H1 (cell line): ENCODE results near the gene NPTXR. TPM values are rescaled to one million over a fixed set of nuclear protein-coding genes. Genes with fewer than 3 reads are reported as not detected.

Experiments
- CTCF ChIA-PET: fragments of 300-600 bp; sonication (Branson Sonifier 250); formaldehyde crosslinking; loops from one replicate; lab custom pipeline; 2021; ENCODE audit not compliant: partially characterized antibody; lab: Charles Lee
- POLR2A ChIA-PET: fragments of 300-600 bp; sonication (Branson Sonifier 250); formaldehyde crosslinking; loops from one replicate; lab custom pipeline; 2021; ENCODE audit warnings: inconsistent platforms; ENCODE audit not compliant: partially characterized antibody; lab: Charles Lee
- DNase-seq, 2 experiments: peaks; one replicate each; pipeline versions ENCODE4 v3.0.0 to v3.0.0-alpha.2; 2010 to 2022; ENCODE audit warnings: low spot score in 2 of 2, low read depth in 1 of 2, mixed read lengths in 1 of 2
- FAIRE-seq: peaks from 2 replicates; lab custom pipeline; 2011; peaks lifted over from hg19 to GRCh38; lab: Jason Lieb, UNC
- H2AFZ ChIP-seq: 2 replicates; pipeline ENCODE4 v1.8.1; 2012; ENCODE audit warnings: low read length, inconsistent platforms
- H2AK5ac ChIP-seq: 2 replicates; pipeline ENCODE4 v1.6.1; 2013; ENCODE audit warnings: low read depth, low read length
- H2BK120ac ChIP-seq: replicated peaks from 2 replicates; pipeline ENCODE3; 2013; ENCODE audit warnings: low read depth, low read length, inconsistent platforms
- H2BK12ac ChIP-seq: 2 replicates; pipeline ENCODE4 v1.6.1; 2013; ENCODE audit warnings: low read depth, low read length
- H2BK15ac ChIP-seq: 2 replicates; pipeline ENCODE4 v1.6.1; 2013; ENCODE audit warnings: low read length
- H2BK20ac ChIP-seq: 2 replicates; pipeline ENCODE4 v1.6.1; 2013; ENCODE audit warnings: low read length
- H2BK5ac ChIP-seq: 2 replicates; pipeline ENCODE4 v1.6.1; 2013; ENCODE audit warnings: low read depth, low read length
- H3K14ac ChIP-seq: 2 replicates; pipeline ENCODE4 v1.6.1; 2013; ENCODE audit warnings: inconsistent platforms; ENCODE audit not compliant: insufficient read length
- H3K18ac ChIP-seq: 2 replicates; pipeline ENCODE4 v1.6.1; 2013; ENCODE audit warnings: low read length; ENCODE audit errors: extremely low read depth
- H3K23ac ChIP-seq: 2 replicates; pipeline ENCODE4 v1.6.1; 2013; ENCODE audit warnings: inconsistent platforms; ENCODE audit not compliant: insufficient read length
- H3K23me2 ChIP-seq: 2 replicates; pipeline ENCODE4 v1.6.1; 2013; ENCODE audit warnings: low read depth, low read length
- H3K27ac ChIP-seq: 2 replicates; pipeline ENCODE4 v1.6.1; 2011; ENCODE audit warnings: low read depth, low read length, inconsistent platforms
- H3K27me3 ChIP-seq, 4 experiments: replicated peaks in 1 of 4; 1 replicate in 1 of 4; 2 replicates in 3 of 4; pipeline versions ENCODE4 v1.6.1 to v1.8.1; 2011 to 2013; ENCODE audit warnings: low read length in 3 of 4, mild to moderate bottlenecking in 3 of 4, inconsistent platforms in 2 of 4, mixed read lengths in 2 of 4, moderate library complexity in 1 of 4; ENCODE audit not compliant: control insufficient read depth in 3 of 4, insufficient read depth in 3 of 4; ENCODE audit errors: extremely low read depth in 1 of 4
- H3K36me3 ChIP-seq, 4 experiments: 2 replicates each; pipeline versions ENCODE4 v1.6.1 to v1.8.1; 2011 to 2013; ENCODE audit warnings: mild to moderate bottlenecking in 4 of 4, low read length in 3 of 4, moderate library complexity in 2 of 4, control low read depth in 1 of 4, inconsistent platforms in 1 of 4; ENCODE audit not compliant: insufficient read depth in 4 of 4, control insufficient read depth in 2 of 4
- H3K4ac ChIP-seq: replicated peaks from 2 replicates; pipeline ENCODE3; 2013; ENCODE audit warnings: low read length, low read depth, mixed read lengths, inconsistent platforms; ENCODE audit not compliant: insufficient read length
- H3K4me1 ChIP-seq, 4 experiments: replicated peaks in 1 of 4; 1 replicate in 1 of 4; 2 replicates in 3 of 4; pipeline versions ENCODE4 v1.6.1 to v1.8.1; 2011 to 2013; ENCODE audit warnings: low read length in 3 of 4, inconsistent platforms in 2 of 4, mixed read lengths in 1 of 4; ENCODE audit not compliant: insufficient read depth in 4 of 4, control insufficient read depth in 3 of 4
- H3K4me2 ChIP-seq, 2 experiments: 2 replicates each; pipeline versions ENCODE4 v1.6.1 to v1.8.1; 2011 to 2013; ENCODE audit warnings: low read depth in 2 of 2, low read length in 2 of 2, control low read depth in 1 of 2, inconsistent platforms in 1 of 2, mild to moderate bottlenecking in 1 of 2; ENCODE audit not compliant: insufficient read depth in 1 of 2
- H3K4me3 ChIP-seq, 4 experiments: fragments of 200-600, 300-600 bp in 1 of 4; sonication (generic), shearing (Covaris generic), sonication (Bioruptor Twin) in 1 of 4; 2 replicates each; pipeline versions ENCODE4 v1.5.1 to v1.8.1; 2011 to 2016; ENCODE audit warnings: low read length in 4 of 4, low read depth in 3 of 4, control low read depth in 2 of 4, inconsistent platforms in 2 of 4, mild to moderate bottlenecking in 2 of 4, mixed read lengths in 1 of 4, moderate library complexity in 1 of 4; ENCODE audit not compliant: insufficient read depth in 2 of 4; ENCODE audit errors: extremely low read depth in 1 of 4
- H3K56ac ChIP-seq: replicated peaks from 2 replicates; pipeline ENCODE3; 2013; ENCODE audit warnings: low read depth, mild to moderate bottlenecking, mixed read lengths, low read length, inconsistent platforms; ENCODE audit not compliant: insufficient read length
- H3K79me1 ChIP-seq: 2 replicates; pipeline ENCODE4 v1.6.1; 2013; ENCODE audit warnings: low read depth, low read length, control low read depth
- H3K79me2 ChIP-seq, 2 experiments: 2 replicates each; pipeline versions ENCODE4 v1.6.1 to v1.8.1; 2012 to 2013; ENCODE audit warnings: low read length in 2 of 2, mild to moderate bottlenecking in 2 of 2, inconsistent platforms in 1 of 2; ENCODE audit not compliant: insufficient read depth in 2 of 2, control insufficient read depth in 1 of 2
- H3K9ac ChIP-seq, 4 experiments: replicated peaks in 1 of 4; 1 replicate in 1 of 4; 2 replicates in 3 of 4; pipeline versions ENCODE4 v1.6.1 to v1.8.1; 2011 to 2013; ENCODE audit warnings: low read depth in 3 of 4, low read length in 3 of 4, control low read depth in 2 of 4, mild to moderate bottlenecking in 2 of 4, moderate library complexity in 2 of 4, inconsistent platforms in 1 of 4; ENCODE audit errors: extremely low read depth in 1 of 4
- H3K9me3 ChIP-seq, 2 experiments: 2 replicates each; pipeline versions ENCODE4 v1.6.1 to v1.8.1; 2012 to 2013; ENCODE audit warnings: mild to moderate bottlenecking in 2 of 2, moderate library complexity in 2 of 2, control low read depth in 1 of 2, inconsistent platforms in 1 of 2, low read depth in 1 of 2, low read length in 1 of 2, mixed read lengths in 1 of 2; ENCODE audit not compliant: insufficient read depth in 2 of 2
- H4K20me1 ChIP-seq, 2 experiments: replicated peaks in 1 of 2; 2 replicates each; pipeline versions ENCODE3 to v1.8.1; 2011 to 2013; ENCODE audit warnings: inconsistent platforms in 2 of 2, low read length in 2 of 2, mild to moderate bottlenecking in 1 of 2; ENCODE audit not compliant: insufficient read depth in 2 of 2, control insufficient read depth in 1 of 2
- H4K5ac ChIP-seq: 2 replicates; pipeline ENCODE4 v1.6.1; 2013; ENCODE audit warnings: low read length, low read depth, mixed read lengths, inconsistent platforms; ENCODE audit not compliant: insufficient read length
- H4K8ac ChIP-seq: 2 replicates; pipeline ENCODE4 v1.8.0; 2013; ENCODE audit warnings: mild to moderate bottlenecking, moderate library complexity, low read length, inconsistent platforms; ENCODE audit not compliant: insufficient read depth; ENCODE audit errors: extremely low read depth
- H4K91ac ChIP-seq: replicated peaks from 2 replicates; pipeline ENCODE3; 2013; ENCODE audit warnings: low read length, mixed read lengths, inconsistent platforms; ENCODE audit not compliant: insufficient read length
- BRCA1 ChIP-seq: IDR thresholded peaks from 2 replicates; pipeline ENCODE4 v1.6.1; 2012; ENCODE audit warnings: low read depth, low read length, improper control_type of control experiment
- CBX8 ChIP-seq: fragments of 300-800, 300-1000 bp; sonication (generic); IDR thresholded peaks from 2 replicates; pipeline ENCODE4 v1.7.1; 2016; ENCODE audit warnings: low read depth, low read length, borderline replicate concordance
- CREB1 ChIP-seq: IDR thresholded peaks from 2 replicates; pipeline ENCODE4 v1.6.1; 2012; ENCODE audit warnings: inconsistent platforms
- CTBP2 ChIP-seq: IDR thresholded peaks from 2 replicates; pipeline ENCODE4 v1.7.0; 2011; ENCODE audit warnings: borderline replicate concordance, mild to moderate bottlenecking, moderate library complexity, mixed read lengths, low read length; ENCODE audit not compliant: insufficient read depth, insufficient read length
- KDM1A ChIP-seq: fragments of 200-600, 300-600 bp; sonication (generic); IDR thresholded peaks from 2 replicates; pipeline ENCODE4 v1.7.1; 2016; ENCODE audit warnings: mild to moderate bottlenecking, low read length, borderline replicate concordance
- RXRA ChIP-seq: IDR thresholded peaks from 2 replicates; pipeline ENCODE4 v1.6.1; 2011; ENCODE audit warnings: low read depth, mild to moderate bottlenecking, low read length, moderate library complexity; ENCODE audit not compliant: insufficient read depth
- SAP30 ChIP-seq: fragments of 300-600 bp; sonication (generic); IDR thresholded peaks from 2 replicates; pipeline ENCODE4 v1.7.1; 2012; ENCODE audit warnings: low read length, moderate library complexity, mild to moderate bottlenecking, inconsistent platforms; ENCODE audit not compliant: insufficient read depth, insufficient replicate concordance
- TCF12 ChIP-seq: IDR thresholded peaks from 2 replicates; pipeline ENCODE4 v1.6.1; 2011; ENCODE audit warnings: low read depth, mild to moderate bottlenecking, low read length
- WGBS, 2 experiments: shearing (Covaris generic) in 1 of 2; methylation state at CpG; one replicate each; pipeline versions ENCODE4 v1.1.6 to v1.1.7; 2013 to 2015; ENCODE audit warnings: low lambda C conversion rate in 2 of 2, mixed read lengths in 2 of 2, inconsistent platforms in 1 of 2, low coverage in 1 of 2, missing lambda C conversion rate in 1 of 2; ENCODE audit not compliant: insufficient replicate concordance in 2 of 2, insufficient coverage in 1 of 2, insufficient read length in 1 of 2; ENCODE audit errors: extremely low coverage in 1 of 2, missing lambda C conversion rate in 1 of 2; 5-methylcytosine and 5-hydroxymethylcytosine counted together
- polyA plus RNA-seq, 7 experiments: library from polyadenylated mRNA; depleted of rRNA in 3 of 7; stranded (reverse) in 5 of 7; unstranded in 2 of 7; fragments of >200 nt in 5 of 7; fragments of 200-250 nt in 2 of 7; gene quantifications; 1 replicate in 5 of 7; 2 replicates in 1 of 7; 4 replicates in 1 of 7; pipeline versions ENCODE4 v1.2.1 to v1.2.3, GENCODE V29; 2011 to 2013; ENCODE audit warnings: missing spikeins in 2 of 7, mixed read lengths in 2 of 7
- total RNA-seq: library from RNA; stranded (reverse); fragmentation: NEBNext Ultra II Directional; extraction: Animal tissue kit (Norgen Biotek cat#: 25700); gene quantifications from 2 replicates; pipeline ENCODE4 v1.2.1, GENCODE V29; 2021
- TF ChIP-seq, protein P1 (sequence below): IDR thresholded peaks from 2 replicates; pipeline ENCODE4 v1.6.1; 2012; ENCODE audit warnings: inconsistent platforms
- TF ChIP-seq, protein P2 (sequence below): IDR thresholded peaks from 2 replicates; pipeline ENCODE4 v1.6.1; 2011; ENCODE audit warnings: low read length, improper control_type of control experiment
- TF ChIP-seq, protein P3 (sequence below): IDR thresholded peaks from 2 replicates; pipeline ENCODE4 v1.6.1; 2011; ENCODE audit warnings: low read depth, mild to moderate bottlenecking, low read length; ENCODE audit not compliant: insufficient read depth

NPTXR gene
- total and polyA plus RNA-seq, 2 of the 8 experiments (the other 6 are each of a cell fraction or from before 2014, with no cell fraction given) = 3.7 to 6.4 TPM

DNA sequence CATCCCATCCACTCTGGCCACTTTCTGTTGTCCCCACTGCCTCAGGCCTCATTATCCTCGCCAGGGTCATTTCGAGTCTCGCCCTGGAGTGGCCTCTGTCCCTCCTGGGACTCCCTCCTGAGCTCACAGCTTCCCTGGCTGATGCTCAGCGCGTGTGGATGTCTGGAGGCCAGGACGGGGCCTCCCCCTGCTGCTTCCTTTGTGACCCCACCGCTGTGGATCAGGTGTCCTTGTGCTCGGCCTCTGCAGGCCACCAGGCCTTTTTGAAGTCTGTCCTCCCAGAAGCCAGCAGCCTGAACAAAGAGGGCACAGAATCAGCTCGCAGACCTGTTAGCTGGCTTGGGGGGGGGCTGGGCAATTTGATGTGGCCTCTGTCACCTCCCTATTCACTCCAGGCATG lies 14.7 kb upstream of the NPTXR start:
- Histone ChIP-seq H3K36me3 (no peaks in the 10 kb centered on the region; a peak in 1 of 8 replicates), H3K23me2 (no peaks in the 10 kb centered on the region), H2BK20ac (no peak overlapping the region), H2BK12ac (no peak overlapping the region), H3K56ac (no peak overlapping the region), H3K79me1 (no peaks in the 10 kb centered on the region), H3K27ac (no peak overlapping the region), H3K14ac (no peak overlapping the region), H2AK5ac (no peak overlapping the region), H4K5ac (no peak overlapping the region), H2BK5ac (no peak overlapping the region), H3K18ac (no peak overlapping the region), H2AFZ (no peak overlapping the region), H3K4ac (peak overlapping the region; percentile 1), H3K4me1 (peaks cover 0 to 22% (median 13%) of the 10 kb centered on the region in 4 experiments; a peak in 5 of 7 replicates), H3K79me2 (no peaks in the 10 kb centered on the region), H3K23ac (no peak overlapping the region), H4K20me1 (peaks cover 8 to 12% of the 10 kb centered on the region in 2 experiments), H4K8ac (peak overlapping the region; percentile 57; the same call in 1 of the 2 replicates), H4K91ac (no peak overlapping the region), H3K27me3 (peaks cover 0 to 3% (median 0%) of the 10 kb centered on the region in 4 experiments; a peak in 1 of 7 replicates), H3K9ac (no peak overlapping the region), H3K4me2 (no peak overlapping the region), H2BK120ac (no peak overlapping the region), H3K9me3 (no peaks in the 10 kb centered on the region), H3K4me3 (no peak overlapping the region), H2BK15ac (no peak overlapping the region)
- CTCF ChIA-PET = interaction anchor here (0.5 to 5.2 kb wide), 10 partner anchors 12 to 756 kb away, joined by 3 to 35 read pairs (median 3); no protein-coding TSS in a partner anchor
- POLR2A ChIA-PET = interaction anchor here (1.0 to 1.6 kb wide), 5 partner anchors 8 to 460 kb away, joined by 3 to 5 read pairs (median 3); no protein-coding TSS in a partner anchor
- WGBS, 2 experiments = 66% methylated on average over 9 of the region's 9 CpGs; no CpG with 5 or more reads in 1 of the 2 experiments
- DNase-seq (no peak), FAIRE-seq (no peak)
- TF ChIP-seq TCF12 = no peak
- no peak for TF ChIP-seq KDM1A
- TF ChIP-seq, protein P1, sequence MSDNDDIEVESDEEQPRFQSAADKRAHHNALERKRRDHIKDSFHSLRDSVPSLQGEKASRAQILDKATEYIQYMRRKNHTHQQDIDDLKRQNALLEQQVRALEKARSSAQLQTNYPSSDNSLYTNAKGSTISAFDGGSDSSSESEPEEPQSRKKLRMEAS = no peak
- no peak for TF ChIP-seq CBX8
- no peak for TF ChIP-seq BRCA1
- TF ChIP-seq SAP30 = no peak
- no peak for TF ChIP-seq RXRA
- TF ChIP-seq, protein P2, sequence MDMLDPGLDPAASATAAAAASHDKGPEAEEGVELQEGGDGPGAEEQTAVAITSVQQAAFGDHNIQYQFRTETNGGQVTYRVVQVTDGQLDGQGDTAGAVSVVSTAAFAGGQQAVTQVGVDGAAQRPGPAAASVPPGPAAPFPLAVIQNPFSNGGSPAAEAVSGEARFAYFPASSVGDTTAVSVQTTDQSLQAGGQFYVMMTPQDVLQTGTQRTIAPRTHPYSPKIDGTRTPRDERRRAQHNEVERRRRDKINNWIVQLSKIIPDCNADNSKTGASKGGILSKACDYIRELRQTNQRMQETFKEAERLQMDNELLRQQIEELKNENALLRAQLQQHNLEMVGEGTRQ = no peak
- no peak for TF ChIP-seq CTBP2
- TF ChIP-seq, protein P3, sequence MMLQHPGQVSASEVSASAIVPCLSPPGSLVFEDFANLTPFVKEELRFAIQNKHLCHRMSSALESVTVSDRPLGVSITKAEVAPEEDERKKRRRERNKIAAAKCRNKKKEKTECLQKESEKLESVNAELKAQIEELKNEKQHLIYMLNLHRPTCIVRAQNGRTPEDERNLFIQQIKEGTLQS = no peak
- TF ChIP-seq CREB1 = no peak
